Neural cell (in vitro differentiated cells): ENCODE data around the gene CLDN14.

Experiments used
- CTCF ChIP-seq: fragments of 450-650 bp; IDR thresholded peaks from 2 replicates; pipeline ENCODE4 v1.5.1; 2014; ENCODE audit warnings: antibody characterized with exemption, mild to moderate bottlenecking, moderate library complexity; ENCODE audit not compliant: poor library complexity, severe bottlenecking
- POLR2AphosphoS5 ChIP-seq: IDR thresholded peaks from 2 replicates; pipeline ENCODE4 v1.6.1; 2012

- TF ChIP-seq CTCF (no peak), POLR2AphosphoS5 (no peak)
Measured at GRCh38 chr21:36473203-36473602, 6.7 kb downstream of the CLDN14 start.
